HG03565 (cell line): ENCODE data around the gene RAMP1.

ENCODE experiments used
- ATAC-seq: cut with Tn5 transposase; IDR thresholded peaks from one replicate; pipeline ENCODE4 v1.9.1; 2021; ENCODE audit warnings: mild to moderate bottlenecking, moderate library complexity; ENCODE audit not compliant: unreplicated experiment

The RAMP1 gene

GRCh38 chr2:237876061-237876526 lies 16.7 kb downstream of the RAMP1 start:
- ATAC-seq, result no peak

GRCh38 chr2:237876532-237876931 lies 17.1 kb downstream of the RAMP1 start:
- no peak for ATAC-seq

DNA sequence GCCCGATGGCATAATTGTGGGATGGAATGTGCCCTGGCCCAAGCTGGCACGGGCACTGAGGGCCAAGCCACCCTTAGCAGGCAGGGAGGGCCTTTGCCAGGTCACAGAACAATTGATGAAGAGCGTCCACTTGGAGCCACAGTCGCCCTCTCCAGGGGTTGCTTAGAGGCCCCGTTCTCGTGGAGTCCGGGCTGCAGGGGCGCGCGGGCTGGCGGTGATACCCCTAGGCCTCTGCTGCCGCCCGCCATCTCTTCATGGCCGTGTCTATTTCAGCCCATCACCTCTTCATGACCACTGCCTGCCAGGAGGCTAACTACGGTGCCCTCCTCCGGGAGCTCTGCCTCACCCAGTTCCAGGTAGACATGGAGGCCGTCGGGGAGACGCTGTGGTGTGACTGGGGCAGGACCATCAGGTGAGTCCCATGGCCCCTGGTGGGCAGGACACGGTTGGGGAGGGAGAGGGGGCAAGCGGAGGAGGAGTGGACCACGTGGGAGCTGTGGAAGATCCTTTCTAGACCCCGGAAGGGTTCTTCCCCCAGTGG lies 17.6 kb downstream of the RAMP1 start:
- ATAC-seq, result no peak

- ATAC-seq, result no peak
Measured at GRCh38 chr2:237877576-237878307, 18.3 kb downstream of the RAMP1 start.

GRCh38 chr2:237878321-237879057 lies 19.1 kb downstream of the RAMP1 start:
- no peak for ATAC-seq

DNA sequence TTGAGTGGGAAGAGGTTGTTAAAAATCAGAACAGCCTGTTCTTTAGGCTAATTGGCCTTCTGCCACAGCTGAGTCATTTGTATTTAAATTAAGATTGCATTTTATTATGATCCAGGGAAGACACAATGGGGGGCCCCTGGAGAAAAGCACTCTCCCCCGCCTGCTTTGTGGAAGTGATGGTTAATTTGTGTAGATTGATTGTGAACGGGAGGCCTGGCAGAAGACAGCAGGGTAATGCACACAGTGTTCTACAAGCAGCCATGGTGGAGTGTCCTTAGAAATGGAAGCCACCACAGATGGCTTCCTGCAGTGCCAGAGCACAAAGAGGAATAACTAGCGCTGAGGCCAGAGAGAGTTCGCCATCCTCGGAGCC lies 19.6 kb downstream of the RAMP1 start:
- ATAC-seq, result no peak

DNA sequence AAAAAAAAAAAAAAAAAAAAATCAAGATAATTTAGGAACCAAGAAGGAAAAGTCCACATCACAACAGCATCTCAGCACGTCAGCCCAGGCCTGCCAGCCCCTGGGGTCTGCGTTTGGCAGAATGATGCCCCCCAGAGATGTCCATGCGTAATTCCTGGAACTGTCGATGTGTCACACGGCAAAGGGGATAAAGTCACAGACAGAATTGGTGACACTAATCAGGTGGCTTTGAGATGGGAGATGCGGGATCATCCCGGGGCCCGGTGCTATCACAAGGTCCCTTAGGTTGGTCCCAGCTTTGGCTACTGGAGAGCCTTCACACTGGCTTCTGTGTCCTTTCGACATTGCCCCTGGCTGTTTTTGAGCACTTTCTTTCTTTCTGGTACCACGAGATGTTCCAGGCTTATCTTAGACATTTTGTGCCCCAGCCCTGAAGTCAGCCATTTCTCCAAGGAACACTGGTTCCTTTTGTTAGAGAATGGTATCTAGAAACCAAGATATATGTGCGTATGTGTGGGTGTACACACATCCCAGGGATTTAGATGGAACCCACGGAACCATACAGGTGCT lies 20.7 kb downstream of the RAMP1 start:
- ATAC-seq, result no peak

DNA sequence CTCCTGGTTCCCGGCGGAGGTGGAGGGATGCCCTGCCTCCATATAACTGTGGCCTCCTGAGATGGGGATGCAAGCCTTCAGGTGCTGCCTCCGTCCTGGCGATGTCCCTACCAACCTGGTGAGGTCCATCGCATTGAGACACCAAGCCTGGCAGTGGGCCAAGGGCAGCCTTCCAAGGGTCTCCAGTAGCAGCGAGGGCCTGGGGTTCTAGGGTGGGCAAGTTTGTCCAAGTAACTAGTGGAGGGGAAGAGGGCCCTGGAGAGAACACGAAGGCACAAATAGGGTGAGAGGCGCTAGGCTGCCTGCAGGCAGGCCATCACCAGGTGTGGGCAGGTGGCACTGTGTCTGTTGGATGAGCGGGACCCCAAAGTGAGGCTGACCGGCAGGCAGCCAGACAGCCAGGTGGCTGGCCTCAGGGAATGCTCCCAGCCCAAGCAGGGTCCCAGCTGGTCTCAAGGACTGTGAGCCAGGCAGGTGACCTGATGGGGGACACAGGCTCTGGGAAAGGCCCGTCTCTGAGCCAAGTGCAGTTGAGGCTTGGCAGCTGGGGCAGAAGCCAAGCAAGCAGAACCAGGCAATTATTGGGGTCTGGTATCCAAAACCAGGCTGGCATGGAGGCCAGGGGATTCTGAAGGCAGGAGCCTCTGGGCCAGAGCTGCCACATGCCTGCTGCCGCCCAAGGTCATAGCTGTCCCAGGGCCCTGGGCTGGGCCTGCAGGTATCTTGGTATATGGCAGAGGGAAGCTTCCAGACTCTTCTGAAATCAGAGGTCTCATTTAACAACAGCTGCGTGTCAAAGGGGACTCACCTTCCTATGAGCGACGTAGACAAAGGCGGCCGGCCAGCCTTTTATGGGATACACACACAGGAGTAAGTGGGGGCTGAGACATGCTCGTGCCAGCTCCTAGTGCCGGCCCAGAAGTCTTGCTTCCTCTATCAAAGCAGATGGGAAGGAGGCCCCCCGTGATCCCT lies 23.4 kb downstream of the RAMP1 start:
- ATAC-seq, result no peak

DNA sequence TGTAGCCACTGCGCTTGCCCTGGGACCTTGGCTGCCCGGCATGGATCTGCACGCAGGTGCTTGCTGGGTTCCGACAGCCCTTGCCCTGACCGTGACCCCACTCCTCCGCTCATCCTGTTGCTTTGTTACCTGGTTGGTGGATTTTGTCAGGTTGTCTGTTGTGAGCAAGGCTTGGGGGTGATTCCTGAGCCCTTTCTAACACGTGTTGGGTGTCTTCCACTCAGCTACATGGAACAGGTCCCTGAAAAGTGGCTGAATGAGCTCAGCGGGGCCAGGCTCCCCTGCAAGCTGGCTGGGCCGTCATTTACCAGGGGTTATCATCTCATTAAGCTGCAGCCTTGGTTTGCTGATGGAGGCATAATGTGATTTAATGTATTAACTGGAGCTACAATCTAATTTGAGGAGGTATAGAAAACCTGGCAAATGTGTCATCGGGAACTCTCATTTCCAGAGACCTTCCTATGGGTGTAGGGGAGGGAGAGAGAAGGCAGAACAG lies 24.6 kb downstream of the RAMP1 start:
- no peak for ATAC-seq

GRCh38 chr2:237884681-237885080 lies 25.3 kb downstream of the RAMP1 start:
- ATAC-seq, result no peak

GRCh38 chr2:237885111-237885930 lies 25.9 kb downstream of the RAMP1 start:
- no peak for ATAC-seq

- no peak for ATAC-seq
Measured at GRCh38 chr2:237885931-237886684, 26.7 kb downstream of the RAMP1 start.

DNA sequence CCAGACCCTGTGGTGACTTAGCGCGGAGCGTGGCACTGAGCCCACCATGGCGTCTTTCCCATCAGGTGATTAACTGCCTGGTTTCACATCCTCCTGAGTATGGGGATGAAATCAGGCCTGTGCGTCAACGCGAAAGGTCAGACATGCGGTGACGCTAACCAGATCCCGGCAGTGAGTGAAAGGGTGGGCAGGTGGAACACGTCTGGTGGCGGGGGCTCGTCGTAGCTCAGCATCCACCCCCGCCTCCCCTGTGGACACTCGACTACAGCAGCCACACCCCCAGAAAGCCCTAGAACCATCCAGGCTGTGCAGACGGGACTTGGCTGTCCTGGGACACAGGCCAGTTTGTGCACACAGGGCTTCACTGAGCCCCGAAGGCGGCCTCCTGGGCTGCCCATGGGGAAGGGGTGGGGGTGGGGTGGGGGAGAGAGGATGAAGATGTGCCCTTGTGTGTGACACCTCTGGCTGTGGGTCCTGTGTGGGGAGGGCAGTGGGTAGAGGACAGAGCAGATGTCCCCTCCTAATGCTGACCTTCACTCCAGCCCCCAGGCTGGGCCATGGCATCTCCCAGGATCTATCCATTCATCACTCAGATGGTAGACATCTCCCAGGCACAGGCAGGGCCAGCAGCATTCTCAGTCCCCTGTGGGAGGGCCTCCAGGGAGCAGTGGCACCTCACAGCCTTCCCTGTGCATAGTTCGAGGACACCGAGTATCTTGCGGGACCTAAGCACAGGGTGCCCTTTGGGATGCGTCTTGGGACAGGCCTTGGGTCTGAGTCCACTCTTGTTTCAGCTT lies 27.5 kb downstream of the RAMP1 start:
- ATAC-seq, result no peak

DNA sequence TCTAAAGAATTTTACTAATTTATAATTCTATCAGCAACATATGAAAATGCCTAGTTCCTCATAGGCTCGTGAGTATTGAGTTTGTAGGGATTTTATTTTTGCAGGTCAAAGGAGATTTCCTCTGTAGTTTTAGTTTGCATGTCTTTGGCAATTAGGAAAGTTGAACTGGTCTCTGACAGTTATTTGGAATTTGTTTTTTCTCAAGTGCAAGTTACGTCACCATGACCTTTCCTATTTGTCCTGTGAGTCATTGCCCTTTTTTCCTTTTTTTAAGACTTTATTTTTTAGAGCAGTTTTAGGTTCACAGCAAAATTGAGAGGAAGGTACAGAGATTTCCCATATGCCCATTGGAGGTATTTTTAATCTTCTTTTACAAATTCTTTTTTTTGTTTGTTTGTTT lies 29.0 kb downstream of the RAMP1 start:
- ATAC-seq, result no peak

DNA sequence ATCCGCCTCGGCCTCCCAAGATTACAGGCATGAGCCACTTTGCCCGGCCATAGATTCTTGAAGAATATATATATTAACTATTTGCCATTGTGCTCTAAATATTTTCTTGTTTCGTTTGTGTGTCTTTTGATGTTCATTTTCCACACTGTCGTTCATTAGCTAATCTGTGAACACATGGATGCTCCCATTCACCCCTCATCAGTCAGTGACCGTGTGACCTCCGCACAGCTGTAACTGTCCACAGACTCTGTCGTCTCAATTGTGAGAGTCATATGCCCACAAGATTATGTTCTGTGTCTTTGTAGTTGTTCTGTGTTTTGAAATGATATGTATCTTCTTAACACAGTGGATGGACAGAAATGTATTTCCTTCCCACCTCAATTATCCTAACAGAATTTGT lies 29.6 kb downstream of the RAMP1 start:
- ATAC-seq, result no peak

- ATAC-seq, result no peak
Measured at GRCh38 chr2:237889811-237890210, 30.4 kb downstream of the RAMP1 start.

GRCh38 chr2:237892478-237892877 lies 33.1 kb downstream of the RAMP1 start:
- ATAC-seq, result no peak

DNA sequence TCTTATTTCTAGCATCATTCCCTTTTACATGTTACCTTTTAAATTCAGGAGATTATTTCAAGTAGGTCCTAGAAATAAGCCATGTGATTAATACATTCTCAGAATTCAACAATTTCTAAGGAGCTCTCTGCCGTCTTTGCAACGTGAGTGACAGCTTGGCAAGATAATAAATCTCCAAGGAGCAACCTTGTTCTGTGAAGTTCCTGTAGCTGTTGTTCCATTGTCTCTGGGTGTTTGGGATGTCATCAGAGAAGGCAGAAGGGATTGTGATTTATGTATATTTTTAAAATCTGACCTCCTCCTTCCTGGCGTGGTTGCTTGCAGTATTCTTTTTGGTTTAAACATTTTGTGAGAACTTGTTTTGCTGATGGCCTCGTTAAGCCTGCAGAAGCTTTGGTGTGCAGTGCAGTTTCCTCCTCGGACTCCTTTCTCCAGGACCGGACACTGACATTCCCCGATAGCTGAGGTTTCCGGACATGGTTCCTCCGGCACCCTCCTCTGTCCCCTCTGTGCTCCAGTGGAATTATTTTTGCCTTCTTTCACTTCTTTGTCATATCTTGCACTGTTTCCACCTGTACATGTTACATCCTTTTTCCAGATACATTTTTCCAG lies 33.7 kb downstream of the RAMP1 start:
- no peak for ATAC-seq
